ENCODE data around the gene ZNF22.

The ZNF22 gene

DNA sequence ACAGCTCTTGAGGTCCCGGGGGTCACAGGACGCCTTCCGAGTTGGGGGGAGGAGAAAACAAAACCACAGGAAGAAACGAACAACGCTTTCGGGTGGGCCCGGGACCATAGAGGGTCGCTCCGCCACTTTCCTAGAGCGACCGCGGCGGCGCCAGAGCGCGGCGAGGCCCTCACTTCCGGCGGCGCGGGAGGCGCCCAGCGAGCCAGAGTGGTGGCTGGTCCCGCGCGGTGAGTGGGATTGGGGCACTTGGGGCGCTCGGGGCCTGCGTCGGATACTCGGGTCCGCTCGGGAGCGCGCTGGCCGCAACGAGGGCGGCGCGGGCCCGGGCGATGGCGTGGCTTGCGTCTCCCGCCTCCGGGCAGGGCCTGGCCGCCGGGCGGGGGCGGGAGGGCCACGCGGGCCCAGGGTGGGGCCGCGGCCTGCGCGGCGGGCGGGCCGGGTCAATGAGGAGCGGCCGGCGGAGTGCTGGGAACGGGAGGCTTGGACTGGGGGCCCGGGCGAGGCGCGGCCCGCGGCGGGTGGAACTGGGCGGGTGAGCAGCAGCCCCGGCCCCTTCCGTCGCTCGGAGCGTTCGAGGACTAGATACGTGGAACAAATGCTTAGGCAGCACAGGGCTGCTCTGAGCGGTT is at the start of gene ZNF22:
Gene ZNF22, plus strand, starts transcription at position 172 of the 629 bp plus-strand sequence. CDS start 2,446 bp downstream, outside the sequence.
- DNase-seq: peak; percentile 48

DNA sequence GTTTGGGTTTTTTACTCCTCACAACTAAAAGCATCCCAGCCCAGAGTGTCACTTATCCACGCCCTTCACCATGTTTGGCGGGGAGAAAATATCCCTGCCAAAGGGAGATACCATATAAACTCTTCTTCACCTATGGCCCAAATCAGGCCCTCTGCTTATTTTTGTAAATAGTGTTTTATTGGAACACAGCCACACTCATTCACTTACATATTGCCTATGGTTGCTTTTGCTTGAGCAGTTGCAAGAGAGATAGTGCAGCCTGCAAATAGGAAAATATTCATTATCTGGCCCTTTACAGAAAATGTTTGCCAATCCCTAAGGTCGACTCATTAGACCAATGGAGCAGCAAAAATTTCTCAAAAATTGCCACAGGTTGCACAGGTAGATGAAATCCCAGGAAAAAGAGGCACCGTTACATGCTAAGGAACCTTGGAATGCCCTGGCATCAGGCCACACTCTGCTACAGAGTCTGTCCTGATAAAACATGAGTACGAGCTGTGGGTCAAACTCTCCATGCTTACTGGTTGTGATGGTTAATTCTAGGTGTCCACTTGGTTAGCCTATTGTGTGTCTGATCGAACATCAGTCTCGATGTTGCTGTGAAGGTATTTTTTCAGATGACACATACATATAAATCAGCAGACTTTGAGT is 49.0 kb upstream of the ZNF22 start:
- no peak for DNase-seq

DNA sequence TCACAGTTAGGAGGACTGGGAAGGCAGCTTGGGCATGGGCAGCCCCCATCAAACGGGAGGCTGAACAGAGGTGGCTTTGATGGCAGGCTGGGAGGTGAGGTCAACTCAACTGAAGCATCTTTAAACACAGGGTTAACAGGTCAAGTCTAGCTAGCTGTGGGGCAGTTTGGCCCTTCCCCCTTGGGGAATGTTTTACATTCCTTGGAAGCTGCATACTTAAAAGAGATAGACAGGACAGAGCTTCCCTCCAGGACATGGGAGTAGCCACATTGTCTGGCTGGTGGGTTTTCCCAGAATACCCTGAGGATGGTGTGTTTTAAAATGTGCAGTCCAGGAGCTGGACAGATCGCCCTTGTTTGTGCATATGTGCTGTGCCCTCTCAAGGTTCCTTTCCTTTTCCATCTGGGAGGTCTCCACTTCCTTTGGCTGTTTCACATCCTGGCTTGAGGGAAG is 47.9 kb upstream of the ZNF22 start:
- peak; percentile 38 for DNase-seq

DNA sequence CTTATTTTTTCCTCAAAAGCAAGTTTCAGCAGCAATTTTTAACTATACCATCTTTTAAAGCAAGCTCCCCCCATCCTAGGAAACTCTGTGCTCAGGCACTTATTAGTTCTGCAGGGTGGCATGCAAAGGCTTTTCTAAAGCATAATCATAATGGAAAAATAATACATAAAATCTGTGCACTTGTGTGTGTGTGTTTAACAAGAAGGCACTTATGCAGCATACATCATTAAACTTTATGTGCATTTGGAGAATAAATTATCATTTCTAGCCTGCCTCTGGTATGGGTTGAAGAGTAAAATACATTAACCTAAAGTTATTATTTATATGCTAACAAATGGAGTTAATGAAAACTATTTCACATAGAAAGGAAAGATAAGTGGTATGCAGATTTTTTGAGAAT is 46.7 kb upstream of the ZNF22 start:
- DNase-seq: no peak

DNA sequence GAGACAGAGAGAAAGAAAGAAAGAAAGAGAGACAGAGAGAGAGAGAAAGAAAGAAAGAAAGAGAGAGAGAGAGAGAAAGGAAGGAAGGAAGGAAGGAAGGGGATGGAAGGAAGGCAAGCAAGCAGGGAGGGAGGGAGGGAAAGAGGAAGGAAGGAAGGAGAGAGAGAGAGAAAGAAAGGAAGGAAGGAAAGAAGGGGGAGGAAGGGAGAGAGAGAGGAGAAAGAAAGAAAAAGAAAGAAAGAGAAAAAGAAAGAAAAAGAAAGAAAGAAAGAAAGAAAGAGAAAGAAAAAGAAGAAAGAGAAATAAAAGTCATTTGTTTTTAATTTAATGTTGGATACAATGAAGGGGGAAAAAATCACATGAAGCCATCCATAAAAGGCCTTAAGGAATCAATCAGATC is 45.8 kb upstream of the ZNF22 start:
- no peak for DNase-seq

DNA sequence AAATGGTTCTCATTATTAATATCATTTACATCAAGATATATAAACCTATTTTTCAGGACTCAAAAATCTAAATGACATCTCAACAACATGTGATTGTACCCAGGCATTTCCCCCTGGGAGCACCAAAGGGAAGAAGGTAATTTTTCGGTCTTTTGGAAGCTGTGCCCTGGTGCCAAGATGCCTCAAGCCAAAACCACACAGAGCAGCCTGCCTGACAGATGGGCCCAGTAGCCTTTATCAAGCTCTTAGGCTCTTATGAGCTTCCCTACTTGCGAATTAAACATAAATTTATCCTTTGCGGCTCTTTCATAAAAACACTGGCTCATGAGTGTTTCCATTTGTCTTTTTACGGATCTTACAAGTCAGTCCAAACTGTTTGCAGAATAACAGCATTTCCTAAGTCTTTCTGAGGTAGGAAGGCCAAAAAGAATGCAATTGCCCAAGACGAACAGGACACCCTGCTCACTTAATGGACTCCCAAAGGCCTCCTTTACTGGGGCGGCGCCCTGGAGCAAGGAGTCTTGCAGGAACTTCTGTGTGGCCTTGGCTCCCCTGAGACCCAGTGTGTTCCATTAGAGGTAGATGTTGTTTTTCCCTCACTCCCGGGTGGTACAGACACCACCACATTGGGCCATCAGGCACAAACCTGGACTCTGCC is 45.2 kb upstream of the ZNF22 start:
- no peak for DNase-seq

DNA sequence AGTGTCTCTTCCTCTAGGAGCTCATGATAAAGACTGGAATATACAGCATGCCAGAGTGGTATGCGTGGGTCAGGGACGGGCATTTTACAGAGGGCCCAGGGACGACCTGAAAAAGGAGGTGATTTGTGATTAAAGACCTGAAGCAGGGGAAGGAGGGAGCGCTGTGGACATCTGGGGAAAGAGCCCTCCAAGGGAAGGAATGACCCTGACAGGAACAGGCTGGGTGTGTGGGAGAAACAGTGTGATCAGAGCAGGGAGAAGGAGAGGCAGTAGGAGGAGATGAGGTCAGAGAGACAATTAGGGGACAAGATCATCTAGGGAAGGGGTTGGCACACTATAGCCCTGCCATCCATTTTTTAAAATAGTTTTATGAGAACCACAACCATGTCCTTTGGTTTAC is 44.5 kb upstream of the ZNF22 start:
- no peak for DNase-seq

DNA sequence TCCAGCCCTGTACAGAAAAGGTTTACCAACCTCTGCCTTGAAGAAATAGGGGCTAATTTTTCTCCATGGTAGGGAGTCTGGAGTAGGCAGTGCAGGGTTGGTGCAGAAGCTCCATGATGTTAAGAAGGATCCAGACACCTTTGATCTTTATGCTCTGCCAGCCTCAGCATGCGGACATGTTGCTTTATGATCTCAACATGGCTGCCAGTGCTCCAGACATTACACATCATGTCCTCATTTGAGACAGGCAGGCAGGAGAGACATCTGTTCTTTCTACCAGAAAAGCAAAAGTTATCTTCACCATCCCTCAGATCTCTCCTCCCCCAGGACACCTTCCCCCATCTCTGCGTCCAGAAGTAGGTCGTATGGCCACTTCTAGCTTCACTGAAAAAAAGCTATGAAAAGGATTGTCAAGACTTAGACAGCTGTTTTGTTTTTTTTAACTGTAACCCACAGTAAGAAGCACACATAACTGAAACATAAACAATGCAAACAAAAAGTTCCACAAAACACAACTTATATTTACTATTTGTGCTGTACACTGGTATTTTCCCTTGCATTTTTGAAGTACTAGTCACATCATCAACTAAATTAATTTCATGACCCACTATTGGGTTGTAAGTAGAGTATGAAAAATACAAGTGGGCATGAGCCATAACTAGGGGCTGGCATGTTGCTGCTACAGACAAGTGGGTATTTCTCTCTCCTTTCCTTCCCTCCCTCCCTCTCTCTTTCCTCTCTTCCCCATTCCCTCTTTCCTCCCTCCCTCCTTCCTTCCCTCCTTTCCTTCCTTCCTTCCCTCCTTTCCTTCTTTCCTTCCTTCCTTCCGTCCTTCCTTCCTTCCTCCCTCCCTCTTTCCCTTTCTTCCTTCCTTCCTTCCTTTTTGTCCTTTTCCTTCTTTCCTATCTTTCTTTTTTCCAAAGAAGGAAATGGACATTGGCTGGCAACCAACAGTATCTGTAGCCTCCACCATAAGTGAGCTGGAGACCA is 43.7 kb upstream of the ZNF22 start:
- no peak for DNase-seq

DNA sequence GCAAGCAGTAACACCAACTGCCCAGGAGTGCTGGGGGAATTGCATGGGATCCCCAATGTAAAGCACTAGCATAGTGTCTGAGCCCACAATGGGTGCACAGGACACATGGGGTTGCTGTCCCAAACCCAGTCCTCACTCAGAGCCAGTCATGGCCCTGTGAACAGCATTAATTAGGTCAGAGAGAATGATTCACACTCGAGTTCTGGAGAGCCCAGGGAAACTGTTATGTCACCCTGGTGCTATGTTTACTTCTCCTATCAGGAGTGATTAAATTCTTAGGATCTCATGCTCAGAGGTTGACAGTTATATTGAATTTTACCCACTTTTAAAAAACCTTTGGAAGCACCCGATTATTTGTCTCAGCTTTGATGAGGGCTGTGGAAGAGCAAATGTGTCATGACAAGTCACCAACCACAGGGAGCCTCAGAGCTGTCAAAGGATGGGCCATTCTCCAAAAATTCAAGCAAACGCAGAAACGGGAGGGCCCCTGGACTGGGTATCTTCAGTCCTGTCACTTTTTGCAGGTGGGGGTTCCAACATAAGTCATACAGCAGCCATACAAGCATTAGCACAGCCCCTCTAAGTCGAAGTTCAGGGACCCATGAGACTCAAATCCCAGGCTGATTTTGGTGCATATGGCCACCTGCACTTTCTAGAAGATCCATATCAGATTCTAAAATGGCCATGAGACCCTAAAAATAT is 42.4 kb upstream of the ZNF22 start:
- DNase-seq: peak; percentile 73

DNA sequence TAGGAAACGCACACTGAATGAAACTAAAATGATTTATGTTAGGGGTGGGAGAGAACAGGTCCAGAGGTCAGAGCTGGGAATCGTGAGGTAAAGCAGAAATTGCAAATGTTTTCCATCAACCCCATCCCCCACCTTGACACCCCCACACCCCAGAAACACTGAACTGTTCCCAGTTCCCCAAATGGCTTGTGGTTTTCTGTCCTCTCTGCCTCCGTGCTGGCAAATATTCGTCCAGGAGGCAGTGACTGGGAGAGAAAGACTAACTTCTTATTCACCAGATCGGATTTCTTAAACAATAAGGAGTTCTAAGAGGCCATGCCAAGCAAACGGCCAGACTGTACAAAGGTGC is 41.9 kb upstream of the ZNF22 start:
- no peak for DNase-seq

DNA sequence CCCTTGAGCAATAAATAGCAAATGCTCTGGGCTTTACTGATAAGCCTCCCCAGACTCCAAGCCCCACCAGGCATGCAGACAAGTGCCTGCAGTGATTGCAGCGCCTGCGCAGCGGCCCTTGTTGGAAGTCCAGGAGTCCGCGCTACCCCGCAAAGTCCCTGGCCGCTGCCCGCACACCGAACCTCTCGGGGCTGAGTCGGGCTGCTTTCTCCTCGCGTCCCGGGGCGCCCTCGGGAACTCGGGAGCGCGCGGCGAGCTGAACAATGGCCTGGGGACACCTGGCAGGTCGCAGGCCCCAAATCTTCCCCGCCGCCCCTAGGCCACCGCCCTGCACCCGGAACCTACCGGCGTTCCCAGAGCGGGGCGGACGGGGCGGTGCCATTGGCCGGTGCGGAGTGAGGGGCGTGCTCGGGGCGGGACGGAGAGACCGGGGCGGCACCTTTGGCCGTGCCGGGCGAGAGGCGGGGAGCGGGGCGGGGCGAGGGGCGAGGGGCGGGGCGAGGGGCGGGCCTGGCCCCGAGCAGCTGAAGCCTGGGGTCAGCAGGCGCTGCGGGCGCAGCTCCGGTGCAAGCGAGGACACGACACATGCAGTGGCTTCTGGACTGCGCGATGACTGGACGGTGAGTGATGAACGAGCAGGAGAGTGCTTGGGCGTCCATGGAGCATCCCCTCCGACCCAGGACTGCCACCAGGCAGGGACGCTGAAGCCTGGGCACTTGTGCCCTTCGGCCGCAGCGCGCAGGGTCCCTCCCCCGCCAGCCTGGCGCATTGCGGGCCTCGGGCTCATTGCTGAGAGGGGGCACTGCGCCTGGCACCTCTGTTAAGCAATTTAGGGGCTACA is 41.3 kb upstream of the ZNF22 start, which contains the start of gene RASSF4:
Gene RASSF4, plus strand, starts transcription at position 556 of the 841 bp plus-strand sequence. CDS start 10,401 bp downstream, outside the sequence.
- DNase-seq: peak; percentile 88

DNA sequence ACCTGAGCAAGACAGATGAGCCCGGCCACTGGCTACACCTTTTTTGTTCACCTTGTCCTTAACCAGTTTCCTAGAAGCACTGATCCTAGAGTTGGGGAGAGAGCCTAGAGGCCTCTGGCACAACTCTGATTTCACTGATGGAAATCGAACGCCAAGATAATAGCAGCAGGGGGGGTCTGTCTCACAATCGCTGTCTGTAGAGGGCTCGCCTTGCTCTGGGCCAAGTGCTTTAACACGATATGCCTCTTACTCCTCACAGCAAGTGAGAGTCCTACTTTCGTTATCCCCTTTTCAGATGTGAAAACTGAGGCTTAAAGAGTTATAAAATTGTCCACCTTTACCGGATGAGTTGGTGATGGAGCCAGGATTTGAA is 40.6 kb upstream of the ZNF22 start:
- no peak for DNase-seq

DNA sequence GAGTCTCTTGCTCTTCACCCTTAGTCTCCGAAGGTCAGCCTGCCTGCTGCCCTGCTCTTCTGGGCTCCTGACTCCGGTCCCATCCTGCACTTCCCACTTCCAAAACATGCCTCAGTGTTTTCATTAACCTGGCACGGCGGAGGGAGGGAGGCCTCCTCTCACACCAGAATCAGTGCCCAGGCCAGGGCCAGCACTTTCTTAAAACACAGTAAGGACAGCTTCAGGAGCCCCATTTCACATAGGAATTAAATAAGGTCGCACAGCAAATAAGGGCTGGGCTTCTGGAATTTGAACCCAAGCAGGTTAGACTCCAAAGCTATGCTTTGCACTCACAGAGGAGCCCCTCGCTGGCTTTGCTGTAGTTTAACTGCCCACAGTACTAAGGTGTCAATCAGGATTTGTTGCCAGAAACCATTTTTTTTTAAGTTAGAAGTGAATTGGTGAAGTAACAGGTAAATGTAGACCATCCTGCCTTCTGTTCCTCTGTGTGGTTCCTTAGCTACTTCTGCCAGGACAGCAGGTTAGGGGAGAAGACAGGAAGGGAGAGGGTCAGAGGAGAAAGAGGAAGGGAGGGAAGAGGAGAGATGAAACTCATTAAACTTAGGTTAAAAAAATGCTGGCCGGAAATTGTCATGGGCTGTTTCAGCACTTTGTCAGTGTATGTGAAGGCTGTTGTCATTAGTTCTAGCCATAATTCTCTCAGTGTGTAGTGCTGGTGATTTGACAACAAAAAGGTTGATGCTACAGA is 40.1 kb upstream of the ZNF22 start:
- DNase-seq: no peak

DNA sequence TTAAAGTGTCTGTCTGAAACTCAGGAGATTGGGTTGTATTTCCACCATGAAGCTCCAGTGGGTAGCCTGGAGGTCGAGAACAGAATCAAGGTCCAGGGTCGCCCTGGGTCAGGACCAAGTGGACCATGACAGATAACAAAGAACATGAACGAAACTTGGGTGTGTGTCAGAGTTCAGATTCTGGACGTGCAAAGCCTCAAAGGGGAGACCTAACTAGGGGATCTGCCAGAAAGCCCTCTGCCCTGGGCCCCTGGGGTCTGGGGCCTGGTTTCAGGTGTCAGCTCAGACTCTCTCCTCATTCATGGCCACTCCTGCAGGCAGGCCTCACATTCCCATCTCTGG is 39.5 kb upstream of the ZNF22 start:
- DNase-seq: no peak

DNA sequence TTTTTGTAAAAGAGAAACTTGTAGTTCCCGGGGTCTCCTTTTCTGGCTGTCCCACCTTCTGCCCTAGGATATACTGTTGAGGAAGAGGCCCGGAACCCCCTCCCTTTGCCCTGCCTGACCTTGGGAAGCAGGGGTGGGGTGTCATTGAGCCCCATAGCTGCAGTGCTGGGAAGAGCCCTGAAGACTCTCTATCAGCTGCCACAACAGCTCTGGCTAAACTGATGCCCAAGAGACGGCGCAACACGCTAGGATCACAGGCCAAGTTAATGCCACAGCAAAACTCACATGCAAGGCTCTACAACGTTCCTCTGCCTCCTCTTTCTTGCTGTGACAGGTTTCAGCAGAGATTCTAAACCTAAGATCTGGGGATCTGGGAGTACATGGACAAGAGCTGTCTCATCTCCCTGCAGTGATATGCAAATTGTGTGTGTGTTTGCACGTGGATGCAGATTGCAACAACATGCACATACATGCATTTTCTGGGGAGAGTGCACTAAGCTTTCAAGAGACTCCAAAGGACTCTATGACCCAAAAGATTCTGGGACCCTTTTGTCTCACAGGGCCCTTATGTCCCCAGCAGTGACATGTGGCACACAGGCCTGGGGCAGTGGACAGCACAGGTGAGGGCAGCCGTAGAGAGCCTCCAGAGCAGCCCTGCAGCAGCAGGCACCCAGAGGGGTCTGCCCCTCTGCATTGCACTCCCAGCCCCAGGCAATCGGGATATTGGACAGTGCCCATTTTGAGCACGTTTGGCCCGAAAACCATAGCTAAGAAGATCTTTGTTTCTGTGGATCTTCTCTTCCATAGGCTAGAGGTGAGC is 38.6 kb upstream of the ZNF22 start:
- DNase-seq: no peak

DNA sequence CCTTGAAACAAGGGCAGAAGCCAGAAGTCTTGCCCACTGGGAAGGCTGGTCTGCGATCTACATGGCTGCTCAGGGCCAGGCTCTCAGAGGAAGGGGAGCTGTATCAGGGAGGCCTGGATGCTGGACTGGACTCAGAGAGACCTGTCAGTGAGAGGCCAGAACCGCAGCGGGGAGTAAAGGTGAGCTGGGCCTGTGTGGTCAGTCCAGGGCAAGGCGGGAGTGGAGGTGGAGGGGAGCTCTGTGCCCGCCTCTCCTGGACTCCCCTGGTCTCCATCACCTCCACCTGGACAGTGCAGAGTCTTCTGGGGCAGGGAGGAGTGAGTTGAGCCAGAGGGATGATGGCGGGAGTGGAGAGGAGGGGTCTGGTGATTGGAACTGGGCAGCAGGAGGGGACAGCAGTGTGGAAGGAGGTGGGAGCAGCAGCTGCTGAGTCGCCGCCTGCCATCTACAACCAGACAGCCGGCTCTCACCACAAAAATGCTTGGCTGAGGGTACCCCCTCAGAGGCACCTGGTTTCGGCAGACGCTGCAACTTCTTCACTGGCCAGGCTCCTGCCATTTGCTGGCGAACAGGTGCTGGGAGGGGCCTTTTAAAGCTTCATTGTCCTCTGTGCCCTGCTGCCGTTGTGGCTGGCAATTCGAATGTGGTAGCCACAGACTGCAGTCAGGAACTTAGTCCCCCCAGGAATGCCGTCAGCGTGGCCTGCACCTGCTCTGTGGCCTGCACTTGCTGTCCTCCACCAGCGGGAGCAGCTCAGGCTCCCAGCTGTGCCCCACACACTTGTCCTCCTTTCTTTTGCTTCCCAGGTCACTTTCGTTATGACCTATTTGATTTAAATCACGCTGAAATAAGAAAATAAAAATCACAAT is 37.6 kb upstream of the ZNF22 start:
- DNase-seq: no peak

DNA sequence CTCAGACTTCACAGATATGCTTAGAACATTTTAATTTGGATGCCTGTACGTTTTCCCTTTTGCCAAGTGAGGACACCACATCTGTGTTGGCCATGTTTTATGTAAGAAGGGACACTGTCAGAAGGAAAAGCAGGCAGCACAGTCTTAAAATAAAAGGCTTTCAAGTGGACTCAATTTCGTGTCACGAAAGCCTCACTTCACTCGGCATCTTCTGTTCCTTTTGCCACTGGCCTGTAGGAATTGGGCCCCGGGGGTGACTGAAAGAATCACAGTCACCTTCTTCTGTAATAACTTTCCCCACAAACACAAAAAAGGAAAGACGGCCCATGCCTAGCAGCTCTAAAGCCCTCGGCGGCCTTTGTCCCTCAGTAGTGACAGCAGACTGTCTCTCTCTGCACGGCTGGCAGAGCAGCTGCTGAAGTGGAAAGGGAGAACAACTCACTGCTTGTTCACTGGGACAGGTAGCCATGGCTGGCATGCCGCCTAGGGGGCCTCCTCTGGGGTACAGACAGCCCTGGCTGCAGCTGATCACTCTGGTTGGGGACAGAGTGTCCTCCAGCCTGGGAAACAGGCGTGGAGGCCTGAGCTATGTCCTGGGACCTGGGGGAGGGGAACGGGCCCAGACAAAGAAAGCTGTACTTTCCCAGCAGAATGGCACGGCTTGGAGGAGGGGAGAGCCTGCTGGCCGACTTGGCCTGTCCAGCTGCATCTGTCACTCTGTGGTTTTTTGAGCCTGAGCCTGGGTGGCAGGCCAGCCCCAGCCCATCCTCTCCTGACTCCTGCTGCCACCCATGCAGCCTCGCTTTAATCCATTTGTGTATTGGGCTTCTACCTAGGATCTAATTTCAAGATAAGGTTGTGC is 36.7 kb upstream of the ZNF22 start:
- no peak for DNase-seq

DNA sequence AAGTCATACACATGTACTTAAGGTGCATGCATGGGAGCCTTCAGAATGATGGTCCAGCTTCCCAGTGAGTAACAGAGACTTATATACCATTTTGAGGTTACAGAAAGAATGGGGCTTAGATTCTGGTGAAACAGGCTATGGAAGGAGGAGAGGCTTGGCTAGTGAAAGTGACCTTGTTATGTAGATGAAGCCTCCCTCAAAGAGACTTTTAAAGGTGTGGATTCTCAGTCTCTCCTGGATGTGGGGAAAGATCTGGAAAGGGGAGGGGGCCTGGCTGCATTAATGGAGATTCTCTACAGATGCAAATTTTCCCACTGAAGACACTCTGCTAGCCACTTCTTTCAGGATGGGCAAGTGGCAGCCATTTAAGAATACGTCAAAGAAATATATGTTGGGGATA is 35.6 kb upstream of the ZNF22 start:
- DNase-seq: no peak
